ENCODE results near the gene KCNJ18.

KCNJ18 gene

DNA sequence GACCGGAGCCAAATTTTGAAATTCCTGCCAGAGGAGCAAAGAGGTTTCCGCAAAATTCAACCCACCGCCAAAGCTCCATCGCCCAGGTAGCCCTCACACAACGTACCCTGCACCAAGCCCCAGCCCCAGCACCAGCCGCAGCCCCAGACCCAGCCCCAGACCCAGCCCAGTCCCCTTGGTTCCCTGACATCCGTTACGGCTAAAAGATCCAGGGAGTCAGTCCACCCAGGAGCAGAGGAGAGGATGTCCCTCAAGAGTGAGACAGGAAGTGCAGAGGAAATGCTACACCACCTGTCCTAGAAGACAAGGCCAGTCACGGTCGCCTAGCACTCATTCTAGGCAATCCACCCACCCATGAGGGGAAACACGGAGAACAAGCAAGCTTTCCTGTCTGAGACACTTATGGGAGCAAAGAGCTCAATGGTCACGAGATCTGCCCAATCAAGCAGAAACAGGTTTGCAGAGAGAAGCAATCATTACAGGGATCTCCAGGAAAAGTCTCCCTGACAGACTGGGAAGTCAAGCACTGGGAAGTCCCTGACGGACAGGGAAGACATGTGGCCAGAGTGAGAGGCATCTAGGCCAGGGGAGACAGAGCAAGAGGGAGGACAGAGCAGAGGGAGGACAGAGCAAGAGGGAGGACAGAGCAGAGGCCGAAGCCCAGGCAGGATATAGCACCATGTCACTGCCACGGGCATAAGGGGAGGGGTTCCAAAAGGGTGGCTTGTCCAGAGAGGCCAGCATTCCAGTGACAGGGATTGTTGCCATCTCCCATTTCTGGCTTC, 15.0 kb upstream of the KCNJ18 start:
- TF ChIP-seq EZH2 (IDR thresholded peaks at IDR 0.05; ENCODE audit: borderline replicate concordance, low read length) = no peak
- TF ChIP-seq, protein P1, sequence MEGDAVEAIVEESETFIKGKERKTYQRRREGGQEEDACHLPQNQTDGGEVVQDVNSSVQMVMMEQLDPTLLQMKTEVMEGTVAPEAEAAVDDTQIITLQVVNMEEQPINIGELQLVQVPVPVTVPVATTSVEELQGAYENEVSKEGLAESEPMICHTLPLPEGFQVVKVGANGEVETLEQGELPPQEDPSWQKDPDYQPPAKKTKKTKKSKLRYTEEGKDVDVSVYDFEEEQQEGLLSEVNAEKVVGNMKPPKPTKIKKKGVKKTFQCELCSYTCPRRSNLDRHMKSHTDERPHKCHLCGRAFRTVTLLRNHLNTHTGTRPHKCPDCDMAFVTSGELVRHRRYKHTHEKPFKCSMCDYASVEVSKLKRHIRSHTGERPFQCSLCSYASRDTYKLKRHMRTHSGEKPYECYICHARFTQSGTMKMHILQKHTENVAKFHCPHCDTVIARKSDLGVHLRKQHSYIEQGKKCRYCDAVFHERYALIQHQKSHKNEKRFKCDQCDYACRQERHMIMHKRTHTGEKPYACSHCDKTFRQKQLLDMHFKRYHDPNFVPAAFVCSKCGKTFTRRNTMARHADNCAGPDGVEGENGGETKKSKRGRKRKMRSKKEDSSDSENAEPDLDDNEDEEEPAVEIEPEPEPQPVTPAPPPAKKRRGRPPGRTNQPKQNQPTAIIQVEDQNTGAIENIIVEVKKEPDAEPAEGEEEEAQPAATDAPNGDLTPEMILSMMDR (IDR thresholded peaks at IDR 0.05; ENCODE audit: low read length) = no peak
- Histone ChIP-seq H3K27me3 (ENCODE audit: insufficient read depth, low read length) (no peaks in the 10 kb centered on the region), H3K9ac (ENCODE audit: low read length) (no peak overlapping the region), H3K9me2 (ENCODE audit: low read depth, low read length) (no peaks in the 10 kb centered on the region), H3K36me3 (ENCODE audit: insufficient read depth, low read length) (no peaks in the 10 kb centered on the region), H3K27ac (ENCODE audit: low read depth, low read length, poor library complexity, severe bottlenecking) (no peak overlapping the region), H3K9me3 (ENCODE audit: low read length) (no peaks in the 10 kb centered on the region), H4K20me1 (ENCODE audit: insufficient read depth, low read length) (no peaks in the 10 kb centered on the region), H3K4me3 (ENCODE audit: low read depth, low read length, poor library complexity, severe bottlenecking) (no peak overlapping the region), H2AFZ (ENCODE audit: low read length) (no peak overlapping the region), H3K4me1 (ENCODE audit: insufficient read depth, low read length, severe bottlenecking) (no peaks in the 10 kb centered on the region), H3K79me2 (ENCODE audit: insufficient read depth, low read length) (no peaks in the 10 kb centered on the region), H3F3A (ENCODE audit: insufficient read depth, low read length) (no peaks in the 10 kb centered on the region), H3K4me2 (ENCODE audit: low read length) (no peak overlapping the region)

- H3K4me2 ChIP-seq (ENCODE audit: low read length) = no peak overlapping the region
- no peaks in the 10 kb centered on the region for H3K4me1 ChIP-seq (ENCODE audit: insufficient read depth, low read length, severe bottlenecking)
- H3K4me3 ChIP-seq (ENCODE audit: low read depth, low read length, poor library complexity, severe bottlenecking) = no peak overlapping the region
- no peaks in the 10 kb centered on the region for H3K9me3 ChIP-seq (ENCODE audit: low read length)
- TF ChIP-seq EZH2 (IDR thresholded peaks at IDR 0.05; ENCODE audit: borderline replicate concordance, low read length) = no peak
- TF ChIP-seq, protein P1 (IDR thresholded peaks at IDR 0.05; ENCODE audit: low read length) = no peak
- H3K27me3 ChIP-seq (ENCODE audit: insufficient read depth, low read length) = no peaks in the 10 kb centered on the region
- no peaks in the 10 kb centered on the region for H3K9me2 ChIP-seq (ENCODE audit: low read depth, low read length)
- H3K27ac ChIP-seq (ENCODE audit: low read depth, low read length, poor library complexity, severe bottlenecking) = no peak overlapping the region
- H3K9ac ChIP-seq (ENCODE audit: low read length) = no peak overlapping the region
- no peaks in the 10 kb centered on the region for H3K36me3 ChIP-seq (ENCODE audit: insufficient read depth, low read length)
- H3K79me2 ChIP-seq (ENCODE audit: insufficient read depth, low read length) = no peaks in the 10 kb centered on the region
- no peak overlapping the region for H2AFZ ChIP-seq (ENCODE audit: low read length)
- H4K20me1 ChIP-seq (ENCODE audit: insufficient read depth, low read length) = no peaks in the 10 kb centered on the region
- H3F3A ChIP-seq (ENCODE audit: insufficient read depth, low read length) = no peaks in the 10 kb centered on the region
Measured at GRCh38 chr17:21677911-21678310, 14.4 kb upstream of the KCNJ18 start.

DNA sequence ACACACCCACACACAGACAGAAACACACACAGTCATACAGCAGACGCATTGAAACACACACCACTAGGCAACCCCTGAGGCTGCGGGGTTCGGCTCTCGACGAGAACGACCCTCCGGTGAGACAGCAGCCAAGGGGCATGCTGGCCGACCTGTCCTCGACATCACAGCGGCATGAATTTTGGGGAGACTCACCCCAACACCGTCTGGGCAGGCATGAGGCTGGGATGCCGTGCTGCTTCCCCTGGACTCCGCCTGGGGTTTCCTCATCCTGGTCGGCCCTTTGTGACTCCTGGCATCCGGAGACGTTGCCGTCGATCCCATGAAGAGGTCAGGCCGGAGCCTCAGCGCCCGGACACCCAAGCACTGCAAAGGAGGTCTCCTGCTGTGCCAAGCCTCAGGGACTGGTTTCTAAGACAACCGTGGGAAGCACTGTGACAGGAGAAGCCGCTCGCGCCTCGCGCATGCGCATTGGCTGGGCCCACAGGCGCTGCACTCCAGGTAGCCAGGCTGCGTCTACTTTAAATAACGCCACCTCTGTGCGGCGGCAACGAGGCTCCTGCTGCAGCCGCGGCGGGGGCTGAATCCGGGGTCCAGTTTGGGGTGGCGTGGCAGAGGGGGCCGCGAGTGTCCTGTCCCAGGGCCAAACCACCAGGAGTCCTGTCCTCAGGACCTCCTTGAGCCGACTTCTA, 13.8 kb upstream of the KCNJ18 start:
- H3K9me2 ChIP-seq (ENCODE audit: low read depth, low read length) = no peaks in the 10 kb centered on the region
- no peaks in the 10 kb centered on the region for H3K9me3 ChIP-seq (ENCODE audit: low read length)
- H3F3A ChIP-seq (ENCODE audit: insufficient read depth, low read length) = no peaks in the 10 kb centered on the region
- no peaks in the 10 kb centered on the region for H3K79me2 ChIP-seq (ENCODE audit: insufficient read depth, low read length)
- H3K27ac ChIP-seq (ENCODE audit: low read depth, low read length, poor library complexity, severe bottlenecking) = no peak overlapping the region
- no peaks in the 10 kb centered on the region for H3K4me1 ChIP-seq (ENCODE audit: insufficient read depth, low read length, severe bottlenecking)
- no peaks in the 10 kb centered on the region for H4K20me1 ChIP-seq (ENCODE audit: insufficient read depth, low read length)
- H3K27me3 ChIP-seq (ENCODE audit: insufficient read depth, low read length) = no peaks in the 10 kb centered on the region
- no peak overlapping the region for H3K4me3 ChIP-seq (ENCODE audit: low read depth, low read length, poor library complexity, severe bottlenecking)
- no peak overlapping the region for H3K4me2 ChIP-seq (ENCODE audit: low read length)
- no peak overlapping the region for H2AFZ ChIP-seq (ENCODE audit: low read length)
- H3K36me3 ChIP-seq (ENCODE audit: insufficient read depth, low read length) = no peaks in the 10 kb centered on the region
- TF ChIP-seq, protein P1 (IDR thresholded peaks at IDR 0.05; ENCODE audit: low read length) = no peak
- TF ChIP-seq EZH2 (IDR thresholded peaks at IDR 0.05; ENCODE audit: borderline replicate concordance, low read length) = no peak
- no peak overlapping the region for H3K9ac ChIP-seq (ENCODE audit: low read length)

Data from OCI-LY1 (cell line).